LoVo (cell line): ENCODE results near the gene SLC25A10.

ENCODE experiments used
- DNase-seq: peaks from one replicate; pipeline ENCODE4 v3.0.0-alpha.2; 2016; ENCODE audit warnings: low spot score

The SLC25A10 gene

GRCh38 chr17:81706232-81706611 is 5.9 kb upstream of the SLC25A10 start:
- no peak for DNase-seq

- DNase-seq: no peak
Measured at GRCh38 chr17:81706757-81707624, 5.1 kb upstream of the SLC25A10 start.

- DNase-seq: no peak
Measured at GRCh38 chr17:81707725-81708646, 4.1 kb upstream of the SLC25A10 start.

GRCh38 chr17:81708739-81709185 is 3.3 kb upstream of the SLC25A10 start:
- DNase-seq: no peak

GRCh38 chr17:81710514-81711308 is 1.4 kb upstream of the SLC25A10 start:
- DNase-seq: no peak

GRCh38 chr17:81712468-81713003 is 452 bp downstream of the SLC25A10 start:
- peak; percentile 38 for DNase-seq

- no peak for DNase-seq
Measured at GRCh38 chr17:81713004-81713555, 996 bp downstream of the SLC25A10 start.

- DNase-seq: peak; percentile 34
Measured at GRCh38 chr17:81713556-81714411, 1.7 kb downstream of the SLC25A10 start.

GRCh38 chr17:81714412-81715106 is 2.5 kb downstream of the SLC25A10 start:
- DNase-seq: no peak

- DNase-seq: no peak
Measured at GRCh38 chr17:81715107-81715871, 3.2 kb downstream of the SLC25A10 start.

GRCh38 chr17:81715872-81716673 is 4.0 kb downstream of the SLC25A10 start:
- no peak for DNase-seq

GRCh38 chr17:81716674-81716996 is 4.6 kb downstream of the SLC25A10 start:
- no peak for DNase-seq

GRCh38 chr17:81717049-81717765 is 5.1 kb downstream of the SLC25A10 start:
- no peak for DNase-seq

GRCh38 chr17:81717766-81718089 is 5.6 kb downstream of the SLC25A10 start:
- no peak for DNase-seq

- DNase-seq: no peak
Measured at GRCh38 chr17:81719410-81720266, 7.6 kb downstream of the SLC25A10 start.

GRCh38 chr17:81720267-81721071 is 8.4 kb downstream of the SLC25A10 start:
- no peak for DNase-seq
